NCI-H128 (cell line): Measurements from ENCODE around the gene SCO2.

ENCODE experiments used
- DNase-seq: peaks from one replicate; lab custom pipeline; 2025; ENCODE audit not compliant: unreplicated experiment; lab: John Stamatoyannopoulos, UW

SCO2 gene

GRCh38 chr22:50532824-50533796, 7.7 kb upstream of the SCO2 start:
- no peak for DNase-seq

GRCh38 chr22:50531962-50532674, 6.7 kb upstream of the SCO2 start:
- DNase-seq: no peak

DNA sequence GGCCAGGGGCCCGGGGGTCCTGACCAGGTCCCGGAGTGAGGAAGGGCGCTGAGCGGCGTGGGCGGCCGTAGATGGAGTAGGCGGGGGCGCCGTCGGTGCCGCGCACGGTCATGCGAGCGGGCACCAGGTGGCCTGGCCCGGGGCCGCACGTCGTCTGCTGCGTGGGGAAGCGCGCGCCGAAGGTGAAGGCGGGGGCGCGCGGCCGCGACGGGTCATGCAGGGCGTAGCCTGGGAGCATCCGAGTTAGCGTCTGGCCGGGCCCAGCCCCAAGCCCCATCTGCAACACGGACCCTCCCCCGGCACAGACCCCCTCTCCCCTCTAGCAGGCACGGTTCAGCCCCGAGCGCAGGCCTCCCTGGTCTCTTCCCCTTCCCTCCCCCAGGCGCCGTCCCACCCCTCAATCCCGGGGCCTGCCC, 6.2 kb upstream of the SCO2 start:
- no peak for DNase-seq

DNA sequence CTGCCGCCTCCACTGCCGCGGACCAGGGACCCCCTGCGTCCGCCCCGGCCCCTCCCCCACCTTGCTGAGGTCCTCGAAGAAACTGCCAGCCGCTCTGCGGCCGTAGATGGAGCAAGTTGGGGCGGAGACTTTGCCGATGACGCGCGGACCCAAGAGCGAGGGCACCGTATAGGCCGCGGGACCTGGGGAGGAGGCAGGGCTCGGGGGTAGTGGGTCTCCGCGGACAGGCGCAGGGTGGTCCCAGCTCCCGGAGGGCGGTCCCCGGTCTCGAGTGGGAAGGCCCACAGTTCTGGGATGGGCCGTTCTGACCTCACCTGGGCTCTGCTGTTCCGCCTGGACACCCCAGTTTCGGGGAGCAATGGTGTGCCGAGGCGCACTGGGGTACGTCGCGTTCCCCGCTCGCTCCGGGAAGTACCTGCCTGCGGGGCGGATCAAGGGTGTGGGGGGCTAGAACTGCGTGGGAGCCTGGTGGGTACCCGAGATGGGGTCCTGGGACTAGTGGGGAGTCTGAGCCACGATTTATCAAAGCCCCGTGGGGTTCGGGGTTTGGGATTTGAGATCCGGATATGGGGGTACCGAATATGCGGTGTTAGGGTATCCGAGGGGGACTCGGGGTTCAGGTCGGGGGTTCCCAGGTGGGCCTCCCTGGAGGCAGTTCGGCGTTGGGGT, 5.6 kb upstream of the SCO2 start:
- peak; percentile 9 for DNase-seq

- no peak for DNase-seq
These were observed 5.1 kb upstream of the SCO2 start for GRCh38 chr22:50530580-50530876.

DNA sequence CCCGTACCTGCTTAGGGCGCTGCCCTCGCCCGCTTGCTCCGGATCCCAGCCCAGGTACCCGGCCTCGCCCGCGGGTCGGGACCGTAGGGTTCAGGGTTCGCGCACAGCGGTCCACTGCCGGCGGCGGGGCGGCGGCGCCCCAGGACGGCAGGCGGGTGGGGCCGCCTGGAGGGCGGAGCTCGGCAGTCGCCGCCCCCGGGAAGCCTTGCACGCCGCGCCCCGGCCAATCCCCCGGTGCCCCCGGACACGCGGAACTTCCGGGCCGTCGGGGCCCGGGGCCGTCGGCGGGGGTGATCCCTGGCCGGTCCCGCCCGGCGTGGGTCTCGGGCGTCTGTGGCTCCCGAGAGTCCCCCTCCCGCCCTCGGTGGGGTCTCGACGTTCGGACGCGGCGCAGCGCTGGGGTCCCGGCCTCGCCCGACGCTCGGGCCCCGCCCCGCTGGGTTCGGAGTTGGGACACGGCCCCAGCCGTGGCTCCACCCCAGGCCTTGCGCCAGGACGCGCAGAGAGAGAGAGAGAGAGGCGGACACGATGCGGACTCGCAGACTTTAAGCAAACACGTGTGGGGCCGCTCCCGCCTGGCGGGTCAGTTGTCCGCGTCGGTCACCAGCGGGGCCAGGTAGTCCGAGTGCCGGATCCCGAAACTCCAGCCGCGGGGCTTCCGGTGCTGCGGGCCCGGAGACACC, 4.6 kb upstream of the SCO2 start, which contains the start of gene TYMP:
TYMP (minus strand) TSS at position 116 of the 683 bp plus-strand sequence. CDS start 303 bp downstream, outside the sequence.
- no peak for DNase-seq

DNA sequence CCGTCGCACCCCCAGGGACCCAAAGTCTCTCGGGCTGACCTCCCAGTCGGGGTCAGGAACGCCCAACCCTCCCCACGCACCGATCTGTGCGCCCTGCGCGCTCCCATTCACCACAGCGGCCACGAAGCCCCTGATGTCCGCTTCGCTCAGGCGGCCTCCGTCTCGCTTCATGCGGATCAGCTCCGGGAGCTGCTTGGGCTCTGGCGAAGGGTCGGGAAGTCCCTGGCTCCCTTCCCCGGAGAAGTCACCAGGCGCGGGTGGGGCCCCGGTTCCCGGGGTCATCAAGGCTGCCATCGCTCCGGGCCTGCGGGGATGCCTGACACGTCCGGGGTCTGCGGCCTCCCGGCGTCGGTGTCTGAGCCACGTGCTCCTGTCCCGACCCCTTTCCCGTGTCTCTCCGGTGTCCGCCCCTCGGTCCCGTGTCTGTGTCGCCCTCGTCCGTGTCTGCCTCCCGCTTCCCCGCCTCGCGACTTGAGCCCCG, 4.1 kb upstream of the SCO2 start:
- DNase-seq: no peak

DNA sequence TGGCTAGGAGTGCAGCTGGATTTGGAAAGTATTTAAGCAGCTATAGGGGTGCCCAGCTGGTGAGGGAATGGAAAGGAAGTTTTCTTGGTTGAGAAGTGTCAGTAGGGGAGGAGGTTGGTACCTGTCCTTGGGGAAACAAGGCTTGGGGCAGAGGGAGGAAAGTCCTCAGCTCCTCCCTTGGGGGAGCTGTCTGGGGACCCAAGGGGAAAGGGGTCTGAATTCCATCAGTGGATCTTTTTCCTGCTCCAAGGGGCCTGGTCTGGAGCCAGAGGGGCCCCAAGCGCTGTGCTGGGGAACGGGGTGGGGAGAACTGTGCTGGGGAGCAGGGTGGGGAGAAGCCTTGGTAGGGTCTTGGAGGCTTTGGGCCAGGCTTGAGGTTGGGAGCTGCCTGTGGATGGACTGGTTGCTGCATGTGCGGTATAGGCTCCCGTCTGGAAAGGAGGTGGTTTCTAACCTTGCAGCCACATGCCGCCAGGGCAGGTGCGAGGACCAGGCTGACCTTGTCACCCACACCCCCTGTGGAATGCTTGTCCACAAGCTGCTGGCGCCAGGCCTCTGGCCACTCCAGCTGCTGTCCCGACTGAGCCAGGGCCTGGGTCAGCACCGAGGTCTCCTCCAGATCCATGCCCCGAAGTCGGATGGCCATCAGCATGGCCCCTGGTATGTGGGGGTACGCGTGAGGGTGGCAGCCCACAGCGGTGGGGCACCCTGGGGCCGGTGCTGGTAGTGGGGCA, 3.5 kb upstream of the SCO2 start:
- DNase-seq: no peak

DNA sequence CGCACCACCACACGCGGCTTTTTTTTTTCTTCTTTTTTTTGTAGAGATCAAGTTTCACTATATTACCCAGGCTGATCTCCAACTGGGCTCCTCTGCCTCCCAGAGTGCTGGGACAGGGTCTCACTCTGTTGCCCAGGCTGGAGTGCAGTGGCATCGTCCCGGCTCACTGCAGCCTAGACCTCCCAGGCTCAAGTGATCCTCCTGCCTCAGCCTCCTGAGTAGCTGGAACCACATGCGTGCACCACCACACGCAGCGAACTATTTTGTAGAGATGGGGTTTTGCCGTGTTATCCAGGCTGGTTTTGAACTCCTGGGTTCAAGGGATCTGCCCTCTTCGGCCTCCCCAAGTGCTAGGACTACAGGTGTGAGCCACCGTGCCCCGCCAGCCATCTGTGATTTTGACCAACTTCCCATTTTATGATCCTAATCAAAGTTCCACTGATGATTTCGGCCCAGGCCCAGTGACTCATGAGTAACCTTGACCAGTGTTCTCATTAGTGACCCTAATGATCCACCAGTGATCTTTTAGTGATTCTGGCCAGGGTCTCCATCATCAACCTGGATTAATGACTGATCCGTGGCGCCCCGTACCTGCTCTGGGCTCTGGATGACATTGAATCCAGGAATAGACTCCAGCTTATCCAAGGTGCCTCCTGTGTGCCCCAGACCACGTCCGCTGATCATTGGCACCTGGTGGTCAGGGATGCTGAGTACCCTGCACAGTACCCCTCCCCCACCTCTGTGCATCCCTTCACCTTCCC, 2.7 kb upstream of the SCO2 start:
- no peak for DNase-seq

- no peak for DNase-seq
These were observed 1.7 kb upstream of the SCO2 start for GRCh38 chr22:50526834-50527801.

- DNase-seq: peak; percentile 30
These were observed 873 bp upstream of the SCO2 start for GRCh38 chr22:50526108-50526833.

DNA sequence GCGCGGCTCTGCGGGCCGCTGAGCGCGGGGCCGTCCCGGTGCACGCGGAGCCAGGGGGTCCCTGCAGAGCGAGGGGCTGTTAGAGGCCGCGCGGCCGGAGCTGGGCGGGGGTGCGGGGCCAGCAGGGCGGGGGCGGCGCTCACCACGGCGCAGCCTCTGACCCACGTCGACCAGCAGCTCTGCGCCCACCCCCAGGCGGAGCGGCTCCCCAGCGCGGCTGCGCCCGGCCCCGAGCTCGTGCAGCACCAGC, 385 bp upstream of the SCO2 start:
- no peak for DNase-seq

DNA sequence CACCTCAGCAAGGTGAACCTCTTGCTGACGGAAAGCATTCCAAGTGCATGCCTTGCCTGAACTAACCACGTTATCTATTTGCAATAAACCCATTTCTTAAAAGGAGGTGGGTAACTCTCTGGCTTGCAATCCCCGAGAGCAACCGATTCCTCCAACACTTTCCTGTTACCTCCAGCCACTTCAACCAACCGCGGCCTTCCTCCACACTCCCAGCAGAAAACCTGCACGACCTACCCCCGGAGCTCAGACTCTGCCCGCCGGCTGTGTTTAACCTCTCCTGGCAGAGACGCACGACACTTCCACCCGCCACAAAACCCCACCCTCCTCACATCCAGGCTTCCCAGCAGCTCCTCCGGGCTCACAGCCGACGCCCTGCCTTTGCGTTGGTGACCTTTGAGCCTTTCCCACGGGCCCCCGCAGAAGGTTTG, 708 bp downstream of the SCO2 start:
- no peak for DNase-seq

- DNase-seq: no peak
These were observed 1.4 kb downstream of the SCO2 start for GRCh38 chr22:50523806-50524675.

DNA sequence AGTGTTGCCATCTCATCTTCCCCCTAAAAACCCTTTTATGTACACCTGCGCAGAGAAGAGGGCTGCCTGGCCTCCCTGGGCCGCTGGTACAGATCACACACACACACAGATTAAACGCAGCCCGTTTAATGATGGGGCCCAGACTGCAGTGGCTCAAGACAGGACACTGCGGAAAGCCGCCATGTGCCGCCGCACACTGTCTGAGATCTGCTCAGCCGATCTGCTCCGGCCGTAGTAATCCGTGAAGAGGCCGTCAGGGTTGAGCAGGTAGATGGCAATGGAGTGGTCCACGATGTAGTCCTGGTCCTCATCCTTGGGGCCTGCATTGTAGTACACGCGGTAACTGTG, 2.0 kb downstream of the SCO2 start:
- no peak for DNase-seq

GRCh38 chr22:50522806-50523438, 2.5 kb downstream of the SCO2 start:
- no peak for DNase-seq
